Hypothalamus (tissue), 51 donors: ENCODE measurements around the gene CPT1C.
"Not testable (repeated sequence)": the region's sequence is repeated elsewhere in the genome, so short reads cannot be mapped to it uniquely, and the experiment has no call there.

Experiments
- DNase-seq, 51 donors: peaks; one replicate each; lab custom pipeline; 2025; lab: John Stamatoyannopoulos, UW

Gene CPT1C

GRCh38 chr19:49696865-49697264, 5.9 kb downstream of the CPT1C start:
- DNase-seq: no peak

GRCh38 chr19:49699364-49699763, 8.4 kb downstream of the CPT1C start:
- DNase-seq: no peak

- DNase-seq: no peak
Measured at GRCh38 chr19:49700563-49700962, 9.6 kb downstream of the CPT1C start.

- no peak for DNase-seq
Measured at GRCh38 chr19:49701271-49701786, 10.4 kb downstream of the CPT1C start.

GRCh38 chr19:49704888-49705642, 14.1 kb downstream of the CPT1C start:
- no peak for DNase-seq

- DNase-seq: no peak
Measured at GRCh38 chr19:49705919-49706318, 15.0 kb downstream of the CPT1C start.

- no peak for DNase-seq
Measured at GRCh38 chr19:49710372-49710951, 19.5 kb downstream of the CPT1C start.

GRCh38 chr19:49712397-49712859, 21.5 kb downstream of the CPT1C start:
- no peak for DNase-seq

GRCh38 chr19:49713236-49713845, 22.4 kb downstream of the CPT1C start:
- no peak for DNase-seq

GRCh38 chr19:49716154-49716553, 25.2 kb downstream of the CPT1C start:
- DNase-seq: no peak

- DNase-seq: no peak
Measured at GRCh38 chr19:49718511-49718910, 27.6 kb downstream of the CPT1C start.

- DNase-seq: no peak
Measured at GRCh38 chr19:49718991-49719390, 28.1 kb downstream of the CPT1C start.

- not testable (repeated sequence) for DNase-seq
Measured at GRCh38 chr19:49719420-49719819, 28.5 kb downstream of the CPT1C start.

- DNase-seq: peak in 11 of 51 donors; percentile 1 to 17 (median 6)
Measured at GRCh38 chr19:49727217-49728030, 36.5 kb downstream of the CPT1C start.

GRCh38 chr19:49730166-49730565, 39.2 kb downstream of the CPT1C start:
- DNase-seq: no peak

- no peak for DNase-seq
Measured at GRCh38 chr19:49738268-49738667, 47.4 kb downstream of the CPT1C start.

GRCh38 chr19:49739098-49739497, 48.2 kb downstream of the CPT1C start:
- DNase-seq: no peak

GRCh38 chr19:49739933-49740332, 49.0 kb downstream of the CPT1C start:
- DNase-seq: no peak

GRCh38 chr19:49741210-49741844, 50.4 kb downstream of the CPT1C start:
- DNase-seq: no peak

- no peak for DNase-seq
Measured at GRCh38 chr19:49744946-49745381, 54.0 kb downstream of the CPT1C start.
